Right ventricle myocardium inferior (tissue), 1 donor: Measurements from ENCODE around the gene INPP5A. TPM values are rescaled to one million over a fixed set of nuclear protein-coding genes. Genes with fewer than 3 reads are reported as not detected.

Experiments
- ATAC-seq: fragments of 200-7000 bp; cut with Tn5 transposase; one replicate; pipeline ENCODE4 v1.9.1; 2020; ENCODE audit warnings: mild to moderate bottlenecking, moderate library complexity
- DNase-seq: peaks from one replicate; pipeline ENCODE4 v3.0.0; 2021; ENCODE audit errors: missing footprints
- intact Hi-C: fragments of 100-400 bp; cut with DNase I; formaldehyde crosslinking; loops from one replicate; pipeline ENCODE4 v1.11.0; 2022
- total RNA-seq: library from RNA; stranded (reverse); fragmentation: NEBNext Ultra II Directional; extraction: Animal tissue kit (Norgen Biotek cat#: 25700); gene quantifications from one replicate; pipeline ENCODE4 v1.2.1, GENCODE V29; 2021
- donor health status: DM: no; HTN: yes; CAD: no; lungs with severe emphysema.

The INPP5A gene
- total RNA-seq, 1 donor from 2014 or later: 108 TPM

DNA sequence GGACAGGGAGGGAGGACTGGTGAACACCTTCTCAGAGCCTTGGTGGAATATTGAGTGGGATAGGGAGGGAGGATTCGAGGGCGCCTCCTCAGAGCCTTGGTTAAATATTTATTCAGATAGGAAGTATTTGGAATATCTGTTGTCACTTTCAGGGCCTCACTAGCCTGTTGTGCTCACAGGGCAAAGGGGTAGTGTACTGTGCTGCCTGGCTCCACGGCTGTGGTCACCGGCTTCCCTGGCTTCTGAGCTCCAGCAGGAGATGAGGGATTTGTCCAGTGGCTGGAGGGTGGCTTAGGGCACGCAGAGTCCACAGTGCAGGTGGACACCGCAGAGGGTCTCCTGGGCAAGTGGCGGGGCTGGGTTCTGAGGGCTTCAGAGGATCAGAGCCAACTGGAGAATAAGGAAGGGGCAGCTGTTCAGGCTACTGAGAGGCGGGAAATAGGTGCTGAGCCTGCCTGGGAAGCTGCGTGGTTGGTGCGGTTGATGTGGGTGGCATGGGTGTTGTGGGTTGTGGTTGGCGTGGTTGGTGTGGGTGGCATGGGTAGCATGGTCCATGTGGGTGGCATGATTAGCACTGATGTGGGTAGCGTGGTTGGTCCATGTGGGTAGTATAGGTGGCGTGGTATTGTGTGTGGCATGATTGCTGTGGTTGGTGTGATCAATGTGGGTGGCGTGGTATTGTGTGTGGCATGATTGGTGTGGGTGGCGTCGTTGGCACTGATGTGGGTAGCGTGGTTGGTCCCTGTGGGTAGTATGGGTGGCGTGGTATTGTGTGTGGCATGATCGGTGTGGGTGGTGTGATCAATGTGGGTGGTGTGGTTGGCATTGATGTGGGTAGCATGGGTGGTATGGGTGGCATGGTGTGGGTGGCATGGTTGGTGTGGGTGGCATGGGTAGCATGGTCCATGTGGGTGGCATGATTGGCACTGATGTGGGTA, 16.7 kb downstream of the INPP5A start:
- ATAC-seq (no peak), DNase-seq (no peak)
- intact Hi-C loops: no loop called here

DNA sequence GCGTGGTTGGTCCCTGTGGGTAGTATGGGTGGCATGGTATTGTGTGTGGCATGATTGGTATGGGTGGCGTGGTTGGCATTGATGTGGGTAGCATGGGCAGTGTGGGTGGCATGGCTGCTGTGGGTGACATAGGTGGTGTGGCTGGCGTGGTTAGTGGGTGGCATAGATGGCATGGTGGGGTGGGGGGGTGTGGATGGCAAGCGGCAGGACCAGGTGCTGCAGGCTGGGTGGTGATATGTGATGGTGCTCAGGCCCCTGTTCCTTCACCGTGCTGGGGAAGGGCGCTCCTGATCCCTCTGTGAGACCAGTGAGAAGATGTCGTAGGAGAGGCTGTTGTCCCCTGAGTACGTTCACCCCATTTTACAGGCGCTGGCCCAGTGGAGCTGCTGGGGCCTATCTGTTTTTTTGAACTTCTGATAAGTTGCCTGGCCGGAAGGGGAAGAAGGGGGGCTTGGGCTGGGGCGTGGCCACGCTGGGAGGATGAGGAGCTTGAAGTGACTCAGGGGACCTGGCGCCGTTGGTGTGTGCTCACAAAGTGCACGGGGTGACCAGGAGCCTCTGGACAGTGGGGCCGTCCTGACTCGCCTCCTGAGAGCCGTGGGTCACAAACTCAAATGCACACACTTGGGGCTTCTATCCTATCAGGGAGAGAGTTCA, 17.5 kb downstream of the INPP5A start:
- ATAC-seq: no peak
- peak; percentile 83 for DNase-seq
- intact Hi-C loops: no loop called here

DNA sequence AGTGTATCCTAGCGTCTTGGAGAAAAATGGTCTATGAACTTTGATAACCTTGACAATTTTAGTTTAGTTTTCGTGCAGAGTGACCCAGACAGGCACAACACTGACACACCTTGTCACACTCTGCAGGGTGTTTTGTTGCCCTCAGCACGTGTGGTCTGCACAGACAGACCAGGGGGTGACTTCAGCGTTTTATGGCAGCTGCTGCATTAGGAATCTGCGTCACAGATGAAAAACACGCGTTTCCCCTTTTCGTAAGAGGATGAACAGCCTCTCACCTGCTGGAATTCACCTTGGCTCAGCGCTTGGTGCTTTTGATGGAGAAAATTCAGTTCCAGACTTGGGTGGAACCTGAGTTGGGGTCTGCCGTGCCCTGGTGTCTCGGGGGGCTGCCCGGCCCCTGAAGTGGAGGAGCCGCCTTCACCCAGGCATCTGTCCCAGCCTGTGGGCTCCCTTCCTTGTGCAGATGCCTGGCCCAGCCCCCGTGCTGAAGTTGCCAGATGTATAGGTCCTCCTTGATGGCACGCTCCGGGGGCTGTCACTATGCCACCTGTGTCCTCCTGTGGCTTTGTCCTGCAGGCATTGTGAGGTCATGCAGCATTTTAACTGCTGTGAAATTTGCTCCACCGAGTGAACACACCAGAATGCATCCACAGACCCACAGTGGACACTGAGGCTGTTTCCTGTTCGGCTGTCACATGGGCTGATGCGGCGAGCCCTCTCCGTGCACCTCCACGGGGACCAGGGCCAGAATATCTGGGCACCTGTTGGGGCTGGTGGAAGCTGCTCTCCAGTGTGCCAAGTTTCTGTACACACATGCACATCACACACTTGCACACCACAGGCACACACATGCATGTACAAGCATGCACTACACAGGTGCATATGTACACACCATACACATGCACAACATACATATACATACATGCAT, 18.3 kb downstream of the INPP5A start:
- ATAC-seq (no peak), DNase-seq (no peak)
- intact Hi-C loops: no loop called here

- ATAC-seq (no peak), DNase-seq (no peak)
- intact Hi-C loops: no loop called here
Observed at GRCh38 chr10:132556994-132557441, 19.4 kb downstream of the INPP5A start.

DNA sequence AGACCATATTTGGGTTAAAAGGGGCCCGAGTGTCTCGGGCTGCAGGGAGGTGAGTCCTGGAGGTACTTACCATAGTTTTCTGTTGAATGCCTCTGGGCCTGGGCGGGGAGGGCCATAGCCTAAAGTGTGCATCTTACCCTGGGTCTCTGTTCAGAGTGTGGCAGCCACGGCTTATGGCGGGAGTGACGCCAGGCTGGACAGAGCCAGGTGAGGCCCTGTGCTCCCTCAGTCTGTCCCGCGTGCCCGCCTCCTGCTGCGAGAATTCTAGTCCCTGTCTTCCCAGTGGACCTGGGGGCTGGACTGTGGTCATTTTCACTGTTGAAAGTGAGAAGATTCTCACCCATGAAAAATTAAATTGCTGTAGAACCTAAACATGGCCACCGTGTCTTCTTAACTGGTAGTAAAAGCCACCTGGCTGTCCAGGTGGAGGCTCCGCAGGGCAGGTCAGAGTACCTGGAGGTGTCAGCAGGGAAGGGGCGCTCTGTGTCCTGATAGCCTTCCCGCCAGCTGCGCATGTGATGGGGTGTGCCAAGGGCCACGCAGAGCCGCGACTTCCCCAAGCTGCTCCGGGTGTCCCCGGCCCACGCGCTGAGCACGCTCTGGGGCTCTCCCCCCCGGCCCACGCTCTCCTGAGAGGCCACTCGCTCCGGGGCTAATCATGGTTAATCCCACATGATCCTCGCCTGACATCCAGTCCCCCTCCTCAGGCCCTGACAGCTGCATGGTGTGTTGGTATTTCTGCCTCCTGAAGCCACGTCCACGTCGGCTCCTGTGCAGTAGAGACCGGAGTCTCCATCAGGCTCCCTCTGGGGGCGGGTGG, 20.3 kb downstream of the INPP5A start:
- ATAC-seq (no peak), DNase-seq (no peak)
- intact Hi-C loops: no loop called here

GRCh38 chr10:132558516-132559413, 21.2 kb downstream of the INPP5A start:
- intact Hi-C loops: no loop called here
- ATAC-seq (no peak), DNase-seq (no peak)

GRCh38 chr10:132559538-132559937, 22.0 kb downstream of the INPP5A start:
- intact Hi-C loops: no loop called here
- no peak for DNase-seq
- ATAC-seq: no peak

- ATAC-seq (peak; percentile 53), DNase-seq (no peak)
- intact Hi-C loops: no loop called here
Observed at GRCh38 chr10:132560241-132560731, 22.7 kb downstream of the INPP5A start.

DNA sequence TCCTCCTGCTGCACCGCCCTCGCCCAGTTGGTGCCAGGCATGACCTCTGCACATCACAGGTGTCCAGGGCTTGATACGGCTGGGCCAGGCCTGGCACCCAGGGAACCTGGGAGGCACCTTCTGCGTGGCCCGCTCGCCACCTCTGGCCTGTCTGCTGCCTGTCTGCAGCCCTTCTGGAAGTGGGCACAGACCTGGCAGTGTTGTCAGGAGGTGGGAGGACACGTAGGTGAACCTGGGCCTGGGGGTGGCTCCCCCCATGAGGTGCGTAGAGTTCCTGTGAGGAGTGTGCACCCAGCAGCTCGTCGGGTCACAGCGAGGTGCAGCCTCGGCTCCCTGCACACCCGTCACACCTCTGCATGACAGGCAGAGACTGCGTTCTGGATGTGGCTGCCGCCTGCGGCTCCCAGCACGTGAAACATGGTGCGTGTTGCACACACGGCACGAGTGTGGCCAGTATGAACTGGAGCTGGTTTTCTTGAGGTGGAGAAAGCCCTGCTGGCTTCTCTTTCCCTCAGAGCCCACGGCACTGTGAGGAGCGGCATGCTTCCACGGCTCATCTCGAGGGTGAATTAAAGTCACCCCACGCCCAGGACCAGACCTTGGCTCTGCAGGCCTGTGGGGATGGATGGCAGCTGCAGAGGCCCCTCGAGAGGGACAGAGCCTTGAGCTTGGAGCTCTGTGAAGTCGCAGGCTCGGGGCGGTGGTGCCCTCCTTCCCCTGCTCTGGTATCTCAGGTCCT, 24.8 kb downstream of the INPP5A start:
- intact Hi-C loops: no loop called here
- DNase-seq (no peak), ATAC-seq (no peak)

DNA sequence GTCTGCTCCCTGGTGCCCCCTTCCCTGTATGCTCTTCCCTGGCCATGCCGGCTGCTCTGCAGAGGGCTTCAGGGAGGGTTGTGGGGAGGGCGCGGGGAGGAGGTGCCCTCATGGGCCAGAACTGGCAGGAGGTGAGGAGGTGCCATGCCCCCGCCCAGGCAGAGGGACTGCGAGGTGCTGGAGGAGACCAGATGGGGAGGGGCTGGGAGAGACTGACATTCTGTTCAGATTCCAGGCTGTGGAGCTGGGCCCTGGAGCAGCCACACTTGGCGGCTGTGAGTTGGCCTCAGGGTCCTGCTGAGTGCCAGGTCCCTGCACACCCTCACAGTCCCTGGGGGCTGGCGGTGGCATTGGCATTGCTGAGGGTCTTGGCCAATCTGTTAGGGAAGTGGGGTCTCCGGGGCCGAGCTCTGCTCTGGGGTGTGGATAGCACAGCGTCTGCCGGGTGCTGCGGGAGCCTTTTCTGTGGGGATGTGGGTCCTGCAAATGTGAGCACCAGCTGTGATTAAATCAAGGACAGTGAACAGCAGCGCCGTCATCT, 25.4 kb downstream of the INPP5A start:
- intact Hi-C loops: no loop called here
- ATAC-seq (no peak), DNase-seq (no peak)

- intact Hi-C loops: no loop called here
- DNase-seq (no peak), ATAC-seq (no peak)
Observed at GRCh38 chr10:132563485-132564248, 26.1 kb downstream of the INPP5A start.

DNA sequence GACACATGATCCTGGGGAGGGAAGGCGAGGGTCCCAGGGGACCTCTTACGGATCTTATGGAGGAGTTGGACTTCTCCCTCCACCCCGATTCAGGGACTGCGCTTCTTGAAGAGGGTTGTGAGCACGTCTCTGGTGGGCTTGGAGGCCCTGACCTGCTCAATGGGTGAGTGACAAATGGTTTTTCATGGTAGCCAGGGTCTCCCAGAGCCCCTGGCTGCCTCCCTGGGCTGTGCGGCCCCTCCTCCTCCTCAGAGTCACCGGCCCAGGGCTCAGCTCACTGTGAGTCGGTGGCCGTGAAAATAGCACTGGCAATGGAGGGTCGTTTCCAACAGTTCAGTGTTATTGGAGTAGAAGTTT, 26.6 kb downstream of the INPP5A start:
- intact Hi-C loops: no loop called here
- ATAC-seq (no peak), DNase-seq (no peak)

- DNase-seq: no peak
- no peak for ATAC-seq
- intact Hi-C loops: no loop called here
Observed at GRCh38 chr10:132564690-132565089, 27.1 kb downstream of the INPP5A start.

DNA sequence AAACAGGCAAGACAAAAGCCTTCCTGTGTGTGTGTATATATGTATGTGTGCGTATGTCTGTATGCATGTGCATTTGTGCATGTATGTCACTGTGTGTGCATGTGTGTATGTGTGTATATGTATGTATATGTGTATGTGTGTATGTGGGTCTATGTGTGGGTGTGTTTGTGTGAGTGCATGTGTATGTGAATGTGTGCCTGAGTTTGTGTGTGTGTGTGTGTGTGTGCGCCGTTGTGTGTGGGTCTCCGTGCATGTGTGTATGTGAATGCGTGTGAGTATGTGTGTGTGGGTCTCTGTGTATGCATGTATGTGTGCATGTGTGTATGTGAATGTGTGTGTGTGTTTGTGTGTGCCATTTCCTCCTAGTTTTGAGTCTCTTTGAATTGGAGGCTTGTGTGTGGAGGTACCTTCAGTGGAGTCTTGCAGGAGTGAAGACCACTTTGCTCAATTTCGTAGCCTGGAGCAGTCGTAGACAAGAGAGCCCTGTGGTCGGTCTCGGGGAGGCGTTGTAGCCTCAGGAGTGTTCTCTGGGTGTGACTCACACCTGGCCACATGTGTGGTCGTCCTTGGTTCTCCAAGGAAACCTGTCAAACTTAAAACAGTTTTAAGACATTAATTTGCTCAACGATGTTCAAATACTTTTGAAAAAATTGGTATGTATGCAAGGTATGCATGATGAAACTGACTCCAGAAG, 28.1 kb downstream of the INPP5A start:
- intact Hi-C loops: no loop called here
- ATAC-seq: no peak
- no peak for DNase-seq

DNA sequence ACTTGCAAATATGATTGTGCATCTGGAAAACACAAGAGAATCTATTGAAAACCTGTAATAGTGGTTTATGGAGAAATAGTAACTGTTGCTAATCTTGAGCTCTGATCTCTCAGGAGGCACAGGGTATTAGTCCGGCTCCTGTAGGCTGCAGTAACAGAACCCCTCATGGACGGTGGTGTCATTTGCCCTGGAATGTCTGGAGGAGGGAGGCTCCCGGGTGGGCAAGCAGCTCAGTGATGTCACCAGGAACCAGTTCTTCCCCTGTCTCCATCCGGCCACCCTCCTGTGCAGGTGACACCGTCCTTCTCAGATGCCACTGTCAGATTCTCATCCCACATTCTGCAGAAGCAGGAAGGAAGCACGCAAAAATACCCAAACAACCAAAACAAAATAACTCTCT, 29.3 kb downstream of the INPP5A start:
- intact Hi-C loops: no loop called here
- no peak for ATAC-seq
- no peak for DNase-seq
